Measurements from ENCODE around the gene AMTN. TPM values are rescaled to one million over a fixed set of nuclear protein-coding genes. Genes with fewer than 3 reads are reported as not detected.
A peak's percentile ranks its signal among the peaks of the same experiment; 100 is the strongest.
"Not testable (repeated sequence)": the region's sequence is repeated elsewhere in the genome, so short reads cannot be mapped to it uniquely, and the experiment has no call there.

AMTN gene
- polyA plus RNA-seq, 1 experiment: not detected

DNA sequence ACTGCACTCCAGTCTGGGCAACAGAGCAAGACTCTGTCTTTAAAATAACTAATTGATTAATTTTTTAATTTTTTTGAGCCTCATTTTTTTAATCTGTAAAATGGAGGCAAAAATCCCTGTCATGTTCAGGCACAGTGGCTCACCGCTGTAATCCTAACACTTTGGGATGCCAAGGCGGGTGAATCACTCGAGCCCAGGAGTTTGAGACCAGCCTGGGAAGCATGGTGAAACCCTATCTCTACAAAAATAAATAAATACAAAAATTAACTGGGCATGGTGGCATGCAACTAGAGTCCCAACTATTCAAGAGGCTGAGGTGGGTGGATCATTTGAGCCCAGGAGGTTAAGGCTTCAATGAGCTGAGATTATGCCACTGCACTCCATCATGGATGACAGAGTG, 15.4 kb downstream of the AMTN start:
- H3K27me3 ChIP-seq (ENCODE audit: control insufficient read depth, insufficient read depth, low read length): no peaks in the 10 kb centered on the region
- no peak for TF ChIP-seq CTCF (IDR thresholded peaks at IDR 0.05; ENCODE audit: insufficient read depth, low read depth, low read length)
- CTCF ChIA-PET: no interaction called here
- H3K4me3 ChIP-seq (ENCODE audit: low read depth, low read length): no peak overlapping the region
- POLR2A ChIA-PET: no interaction called here
- no peak for DNase-seq (ENCODE audit: low read depth)
- H3K36me3 ChIP-seq (ENCODE audit: control insufficient read depth, insufficient read depth, low read length): no peaks in the 10 kb centered on the region

GRCh38 chr4:70534886-70535285, 16.5 kb downstream of the AMTN start:
- H3K4me3 ChIP-seq (ENCODE audit: low read depth, low read length); POLR2A ChIA-PET; CTCF ChIA-PET: not testable (repeated sequence)

GRCh38 chr4:70538869-70539268, 20.5 kb downstream of the AMTN start:
- H3K27me3 ChIP-seq (ENCODE audit: control insufficient read depth, insufficient read depth, low read length): no peaks in the 10 kb centered on the region
- POLR2A ChIA-PET: no interaction called here
- no peaks in the 10 kb centered on the region for H3K36me3 ChIP-seq (ENCODE audit: control insufficient read depth, insufficient read depth, low read length)
- TF ChIP-seq CTCF (IDR thresholded peaks at IDR 0.05; ENCODE audit: insufficient read depth, low read depth, low read length): no peak
- H3K4me3 ChIP-seq (ENCODE audit: low read depth, low read length): no peak overlapping the region
- CTCF ChIA-PET: interaction anchor here (1.0 kb wide), 1 partner anchor 10 kb away, joined by 3 read pairs; no protein-coding TSS in a partner anchor
- no peak for DNase-seq (ENCODE audit: low read depth)

More at GRCh38 chr4:70534886-70535285, 16.5 kb downstream of the AMTN start:
- H3K36me3 ChIP-seq (ENCODE audit: control insufficient read depth, insufficient read depth, low read length); DNase-seq (ENCODE audit: low read depth); H3K27me3 ChIP-seq (ENCODE audit: control insufficient read depth, insufficient read depth, low read length): not testable (repeated sequence)

- no peaks in the 10 kb centered on the region for H3K27me3 ChIP-seq (ENCODE audit: control insufficient read depth, insufficient read depth, low read length)
Observed at GRCh38 chr4:70544279-70544868, 26.0 kb downstream of the AMTN start.

DNA sequence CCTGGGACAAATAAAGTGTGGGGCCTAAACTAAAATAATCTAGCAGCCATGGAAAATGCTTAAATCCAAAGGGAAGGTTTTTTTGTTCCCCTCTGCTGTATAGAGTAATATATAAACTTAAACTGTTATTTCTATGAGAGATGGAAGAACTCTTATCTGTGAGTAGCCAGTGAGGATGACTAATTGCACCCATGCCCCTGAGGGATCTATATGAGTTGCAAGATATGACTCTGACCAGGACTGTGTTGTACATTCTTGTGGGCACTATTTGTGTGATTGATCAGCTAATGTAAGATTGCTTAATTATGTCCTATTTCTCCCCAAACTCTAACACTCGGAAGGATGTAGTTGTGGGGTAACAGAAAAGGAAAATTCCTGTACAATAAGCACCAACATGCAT, 38.5 kb downstream of the AMTN start:
- DNase-seq (ENCODE audit: low read depth): no peak
- no peak for TF ChIP-seq CTCF (IDR thresholded peaks at IDR 0.05; ENCODE audit: insufficient read depth, low read depth, low read length)
- Histone ChIP-seq H3K36me3 (ENCODE audit: control insufficient read depth, insufficient read depth, low read length) (no peaks in the 10 kb centered on the region), H3K27me3 (ENCODE audit: control insufficient read depth, insufficient read depth, low read length) (no peaks in the 10 kb centered on the region), H3K4me3 (ENCODE audit: low read depth, low read length) (no peak overlapping the region)
- POLR2A ChIA-PET: no interaction called here
- CTCF ChIA-PET: interaction anchor here (1.3 to 1.6 kb wide), 2 partner anchors 9 to 16 kb away, joined by 3 read pairs; no protein-coding TSS in a partner anchor

More at GRCh38 chr4:70544279-70544868, 26.0 kb downstream of the AMTN start:
- ChIA-PET POLR2A (no interaction called here), CTCF (no interaction called here)
- H3K36me3 ChIP-seq (ENCODE audit: control insufficient read depth, insufficient read depth, low read length): no peaks in the 10 kb centered on the region
- no peak overlapping the region for H3K4me3 ChIP-seq (ENCODE audit: low read depth, low read length)
- no peak for DNase-seq (ENCODE audit: low read depth)
- peak; percentile 60 for TF ChIP-seq CTCF (IDR thresholded peaks at IDR 0.05; ENCODE audit: insufficient read depth, low read depth, low read length)
